Gastrocnemius medialis (tissue), 4 donors: ENCODE data around the gene TTLL7.

Experiments
- POLR2A ChIP-seq, 2 donors: fragments of 450-650 bp; IDR thresholded peaks; one replicate each; pipeline ENCODE4 v1.6.1; 2017; ENCODE audit warnings: antibody characterized with exemption in 2 of 2, mild to moderate bottlenecking in 2 of 2, moderate library complexity in 2 of 2
- TF ChIP-seq, protein P1 (sequence below), 5 experiments: fragments of 450-650 bp in 3 of 5; fragments of 200-600 bp in 2 of 5; sonication (generic) in 2 of 5; IDR thresholded peaks in 4 of 5; conservative IDR thresholded peaks in 1 of 5; 1 replicate in 4 of 5; 2 replicates in 1 of 5; pipeline ENCODE4 v1.5.1; 2016 to 2019; ENCODE audit warnings: antibody characterized with exemption in 5 of 5, mild to moderate bottlenecking in 3 of 5, moderate library complexity in 3 of 5

DNA sequence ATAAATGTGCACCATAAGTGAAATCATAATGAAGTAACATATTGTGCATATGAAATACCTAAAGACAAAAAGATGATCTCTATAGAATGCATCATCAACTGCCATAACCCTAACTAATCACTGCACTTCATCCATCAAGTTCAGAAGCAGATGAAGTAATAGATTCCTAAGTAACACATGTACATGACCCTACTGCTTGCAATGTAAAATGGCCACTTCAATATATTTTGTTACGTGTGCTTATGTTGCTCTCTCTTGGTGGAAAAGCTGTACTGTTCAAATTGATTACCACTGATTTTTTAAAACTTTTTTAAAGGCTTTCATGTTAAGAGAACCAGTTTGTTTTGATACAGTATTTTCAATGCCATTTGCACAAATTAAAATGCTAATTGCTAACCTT lies 141.8 kb downstream of the TTLL7 start:
- no peak for TF ChIP-seq POLR2A (IDR thresholded peaks at IDR 0.05)
- TF ChIP-seq, protein P1, sequence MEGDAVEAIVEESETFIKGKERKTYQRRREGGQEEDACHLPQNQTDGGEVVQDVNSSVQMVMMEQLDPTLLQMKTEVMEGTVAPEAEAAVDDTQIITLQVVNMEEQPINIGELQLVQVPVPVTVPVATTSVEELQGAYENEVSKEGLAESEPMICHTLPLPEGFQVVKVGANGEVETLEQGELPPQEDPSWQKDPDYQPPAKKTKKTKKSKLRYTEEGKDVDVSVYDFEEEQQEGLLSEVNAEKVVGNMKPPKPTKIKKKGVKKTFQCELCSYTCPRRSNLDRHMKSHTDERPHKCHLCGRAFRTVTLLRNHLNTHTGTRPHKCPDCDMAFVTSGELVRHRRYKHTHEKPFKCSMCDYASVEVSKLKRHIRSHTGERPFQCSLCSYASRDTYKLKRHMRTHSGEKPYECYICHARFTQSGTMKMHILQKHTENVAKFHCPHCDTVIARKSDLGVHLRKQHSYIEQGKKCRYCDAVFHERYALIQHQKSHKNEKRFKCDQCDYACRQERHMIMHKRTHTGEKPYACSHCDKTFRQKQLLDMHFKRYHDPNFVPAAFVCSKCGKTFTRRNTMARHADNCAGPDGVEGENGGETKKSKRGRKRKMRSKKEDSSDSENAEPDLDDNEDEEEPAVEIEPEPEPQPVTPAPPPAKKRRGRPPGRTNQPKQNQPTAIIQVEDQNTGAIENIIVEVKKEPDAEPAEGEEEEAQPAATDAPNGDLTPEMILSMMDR (IDR thresholded peaks at IDR 0.05 in 4 of 5, conservative IDR thresholded peaks at IDR 0.05 in 1 of 5), result no peak
